Right lobe of liver (tissue), 6 donors: ENCODE data around the gene ITGB1BP1. TPM values are rescaled to one million over a fixed set of nuclear protein-coding genes. Genes with fewer than 3 reads are reported as not detected.
"Not testable (repeated sequence)": the region's sequence is repeated elsewhere in the genome, so short reads cannot be mapped to it uniquely, and the experiment has no call there.

Experiments used
- ATAC-seq, 4 donors: fragments of 200-7000 bp; cut with Tn5 transposase; one replicate each; pipeline ENCODE4 v1.9.1; 2020; ENCODE audit warnings: mild to moderate bottlenecking in 4 of 4, moderate library complexity in 4 of 4
- DNase-seq, 3 donors: peaks; one replicate each; pipeline ENCODE4 v3.0.0-alpha.2; 2020
- H3K27ac ChIP-seq, 3 donors: fragments of 200-600 bp; one replicate each; pipeline ENCODE4 v1.8.0; 2022
- H3K27me3 ChIP-seq, 2 donors: fragments of 200-600 bp; one replicate each; pipeline ENCODE4 v1.8.0; 2022
- H3K36me3 ChIP-seq, 4 donors: fragments of 200-600 bp; sonication (generic) in 1 of 4; one replicate each; pipeline versions ENCODE4 v1.5.1 to v1.8.0; 2017 to 2022; ENCODE audit warnings: control low read depth in 1 of 4
- H3K4me1 ChIP-seq, 4 donors: fragments of 200-600 bp; sonication (generic) in 1 of 4; one replicate each; pipeline versions ENCODE4 v1.5.1 to v1.8.0; 2017 to 2022; ENCODE audit warnings: control low read depth in 1 of 4
- H3K4me3 ChIP-seq, 3 donors: fragments of 200-600 bp; one replicate each; pipeline ENCODE4 v1.8.0; 2022
- H3K9me3 ChIP-seq, 4 donors: fragments of 200-600 bp; sonication (generic) in 1 of 4; one replicate each; pipeline versions ENCODE4 v1.5.1 to v1.8.0; 2017 to 2022; ENCODE audit warnings: control low read depth in 1 of 4
- CTCF ChIP-seq, 4 donors: fragments of 200-600 bp in 3 of 4; fragments of 450-650 bp in 1 of 4; IDR thresholded peaks; one replicate each; pipeline versions ENCODE4 v1.5.1 to v1.8.0; 2016 to 2022; ENCODE audit warnings: antibody characterized with exemption in 4 of 4, mild to moderate bottlenecking in 2 of 4
- POLR2A ChIP-seq: fragments of 450-650 bp; IDR thresholded peaks from one replicate; pipeline ENCODE4 v1.6.1; 2017; ENCODE audit warnings: antibody characterized with exemption, mild to moderate bottlenecking
- WGBS: methylation state at CpG from one replicate; pipeline ENCODE4 v1.1.6; 2018; ENCODE audit warnings: low coverage, low lambda C conversion rate; ENCODE audit not compliant: insufficient coverage; ENCODE audit errors: missing lambda C conversion rate; 5-methylcytosine and 5-hydroxymethylcytosine counted together
- intact Hi-C, 2 donors: fragments of 100-400 bp; cut with DNase I; formaldehyde crosslinking; loops; one replicate each; pipeline versions ENCODE4 v1.11.2 to v1.14.1; 2022
- total RNA-seq, 6 experiments: library from RNA; depleted of rRNA in 2 of 6; stranded (reverse); fragments of >200 nt in 2 of 6; fragmentation: NEBNext Ultra II Directional in 3 of 6; extraction: Animal tissue kit (Norgen Biotek cat#: 25700) in 3 of 6; gene quantifications; one replicate each; pipeline versions ENCODE4 v1.1.0 to v1.2.4, GENCODE V29; 2016 to 2023
- donor health status: DM: no; HTN: yes; CAD: no.
- donor health status: DM: no; HTN: no; CAD: no.
- donor health status: DM: no; HTN: no; CAD: no.
- donor health status: DM: no; HTN: yes; CAD: no.
- donor health status: DM: no; HTN: yes; CAD: no.

Gene ITGB1BP1
- total RNA-seq, 6 experiments from 2014 or later: 9.6 to 28.5 (median 20.8) TPM

GRCh38 chr2:9400268-9401058 is 22.9 kb downstream of the ITGB1BP1 start:
- intact Hi-C loops: no loop called here
- ATAC-seq (peak in 1 of 4 donors; percentile 26), DNase-seq (no peak)
- no peaks in the 10 kb centered on the region for H3K27me3 ChIP-seq
- no peaks in the 10 kb centered on the region for H3K36me3 ChIP-seq
- no peaks in the 10 kb centered on the region for H3K9me3 ChIP-seq
- 76% methylated on average over 4 of the region's 12 CpGs for WGBS
- H3K27ac ChIP-seq: no peak overlapping the region
- TF ChIP-seq POLR2A (no peak), CTCF (IDR thresholded peaks at IDR 0.05) (no peak)
- H3K4me1 ChIP-seq: no peaks in the 10 kb centered on the region
- no peak overlapping the region for H3K4me3 ChIP-seq

- DNase-seq: no peak
- 78% methylated on average over 5 of the region's 20 CpGs for WGBS
Observed at GRCh38 chr2:9398881-9399780, 24.2 kb downstream of the ITGB1BP1 start.

GRCh38 chr2:9398251-9398650 is 25.1 kb downstream of the ITGB1BP1 start:
- 95% methylated on average over 5 of the region's 11 CpGs for WGBS
- ATAC-seq, H3K4me1 ChIP-seq, H3K9me3 ChIP-seq, DNase-seq, H3K4me3 ChIP-seq, H3K36me3 ChIP-seq, intact Hi-C loops, H3K27me3 ChIP-seq, H3K27ac ChIP-seq: not testable (repeated sequence)

More at GRCh38 chr2:9398881-9399780, 24.2 kb downstream of the ITGB1BP1 start:
- Histone ChIP-seq H3K4me1 (no peaks in the 10 kb centered on the region), H3K4me3 (no peak overlapping the region), H3K27me3 (no peaks in the 10 kb centered on the region), H3K36me3 (no peaks in the 10 kb centered on the region), H3K27ac (no peak overlapping the region), H3K9me3 (no peaks in the 10 kb centered on the region)
- no peak for TF ChIP-seq POLR2A
- TF ChIP-seq CTCF (IDR thresholded peaks at IDR 0.05): no peak
- ATAC-seq: peak in 1 of 4 donors; percentile 25
- intact Hi-C loops: no loop called here

- DNase-seq: no peak
- intact Hi-C loops: no loop called here
- H3K27me3 ChIP-seq: no peaks in the 10 kb centered on the region
- H3K27ac ChIP-seq: no peak overlapping the region
- H3K9me3 ChIP-seq: no peaks in the 10 kb centered on the region
- no peak for ATAC-seq
- WGBS: 88% methylated on average over 9 of the region's 14 CpGs
- no peak overlapping the region for H3K4me3 ChIP-seq
- no peaks in the 10 kb centered on the region for H3K4me1 ChIP-seq
- H3K36me3 ChIP-seq: no peaks in the 10 kb centered on the region
- TF ChIP-seq CTCF (IDR thresholded peaks at IDR 0.05) (no peak), POLR2A (no peak)
Observed at GRCh38 chr2:9397201-9397600, 26.1 kb downstream of the ITGB1BP1 start.

GRCh38 chr2:9394816-9395215 is 28.5 kb downstream of the ITGB1BP1 start:
- H3K4me1 ChIP-seq: no peaks in the 10 kb centered on the region
- ATAC-seq (no peak), DNase-seq (no peak)
- no peak overlapping the region for H3K27ac ChIP-seq
- no peaks in the 10 kb centered on the region for H3K9me3 ChIP-seq
- no peaks in the 10 kb centered on the region for H3K36me3 ChIP-seq
- TF ChIP-seq POLR2A: no peak
- no peak for TF ChIP-seq CTCF (IDR thresholded peaks at IDR 0.05)
- intact Hi-C loops: no loop called here
- 100% methylated on average over 1 of the region's 15 CpGs for WGBS
- no peaks in the 10 kb centered on the region for H3K27me3 ChIP-seq
- H3K4me3 ChIP-seq: no peak overlapping the region
